Effector memory CD8-positive, alpha-beta T cell (primary cell): ENCODE results near the gene GCKR.

Source experiments
- ATAC-seq: fragments of 150-1000 bp; cut with Tn5 transposase; replicated peaks from 2 replicates; pipeline ENCODE4 v1.10.0; 2021; ENCODE audit warnings: mild to moderate bottlenecking, moderate library complexity
- DNase-seq, 3 experiments: peaks; one replicate each; pipeline ENCODE4 v3.0.0; 2021
- H3K27ac Mint-ChIP-seq, 2 donors: one replicate each; pipeline ENCODE4 v1.8.0; 2022; ENCODE audit warnings: mild to moderate bottlenecking in 2 of 2, mixed read lengths in 2 of 2, moderate library complexity in 2 of 2
- H3K27me3 Mint-ChIP-seq, 2 donors: one replicate each; pipeline ENCODE4 v1.8.0; 2022; ENCODE audit warnings: mixed read lengths in 2 of 2
- H3K36me3 Mint-ChIP-seq: one replicate; pipeline ENCODE4 v1.8.0; 2022; ENCODE audit warnings: mild to moderate bottlenecking, moderate library complexity, mixed read lengths; ENCODE audit not compliant: insufficient read depth
- H3K4me1 Mint-ChIP-seq, 2 donors: one replicate each; pipeline ENCODE4 v1.8.0; 2022; ENCODE audit warnings: low read depth in 2 of 2, mixed read lengths in 2 of 2
- H3K4me3 Mint-ChIP-seq, 2 donors: one replicate each; pipeline ENCODE4 v1.8.0; 2022; ENCODE audit warnings: mild to moderate bottlenecking in 2 of 2, mixed read lengths in 2 of 2, moderate library complexity in 2 of 2
- H3K9me3 Mint-ChIP-seq, 2 donors: one replicate each; pipeline ENCODE4 v1.8.0; 2022; ENCODE audit warnings: mixed read lengths in 2 of 2
- total RNA-seq, 9 experiments: gene quantifications; one replicate each; lab custom pipeline; 2026; lab: John Stamatoyannopoulos, UW

The GCKR gene
- 0 to 0.07 (median 0) reads per million in 9 experiments for total RNA-seq

- Mint-ChIP-seq H3K27ac (peak within 1 kb of the TSS in 1 of 2 donors; percentile 89), H3K4me3 (peak within 1 kb of the TSS; percentile 84 to 91), H3K36me3 (no peaks in the 10 kb centered on the region), H3K9me3 (no peaks in the 10 kb centered on the region), H3K27me3 (peaks cover 51 to 66% of the 10 kb centered on the region in 2 donors), H3K4me1 (peaks cover 9 to 11% of the 10 kb centered on the region in 2 donors)
- ATAC-seq = no peak
- DNase-seq = no peak
Measured at GRCh38 chr2:27496357-27497287, at the start of gene GCKR. GCKR (plus strand) TSS chr2:27496839; CDS start chr2:27496905, 66 bp downstream.

GRCh38 chr2:27448381-27448780 is 48.3 kb upstream of the GCKR start:
- H3K36me3 Mint-ChIP-seq = peaks cover 9% of the 10 kb centered on the region
- no peak for ATAC-seq
- H3K27ac Mint-ChIP-seq = peak overlapping the region; percentile 28 to 33
- no peaks in the 10 kb centered on the region for H3K9me3 Mint-ChIP-seq
- H3K4me1 Mint-ChIP-seq = peaks cover 0 to 3% of the 10 kb centered on the region in 2 donors
- no peaks in the 10 kb centered on the region for H3K27me3 Mint-ChIP-seq
- no peak for DNase-seq
- H3K4me3 Mint-ChIP-seq = no peak overlapping the region

- no peaks in the 10 kb centered on the region for H3K4me1 Mint-ChIP-seq
- H3K36me3 Mint-ChIP-seq = no peaks in the 10 kb centered on the region
- H3K9me3 Mint-ChIP-seq = no peaks in the 10 kb centered on the region
- no peaks in the 10 kb centered on the region for H3K27me3 Mint-ChIP-seq
- H3K27ac Mint-ChIP-seq = no peak overlapping the region
- no peak for DNase-seq
- no peak for ATAC-seq
- H3K4me3 Mint-ChIP-seq = no peak overlapping the region
Measured at GRCh38 chr2:27451095-27451494, 45.5 kb upstream of the GCKR start.

GRCh38 chr2:27453968-27454367 is 42.7 kb upstream of the GCKR start:
- Mint-ChIP-seq H3K27me3 (no peaks in the 10 kb centered on the region), H3K4me3 (no peak overlapping the region), H3K4me1 (no peaks in the 10 kb centered on the region), H3K36me3 (no peaks in the 10 kb centered on the region), H3K27ac (peak overlapping the region in 1 of 2 donors; percentile 71), H3K9me3 (no peaks in the 10 kb centered on the region)
- no peak for DNase-seq
- no peak for ATAC-seq

- Mint-ChIP-seq H3K4me3 (no peak overlapping the region), H3K27me3 (no peaks in the 10 kb centered on the region), H3K36me3 (no peaks in the 10 kb centered on the region), H3K27ac (no peak overlapping the region), H3K9me3 (no peaks in the 10 kb centered on the region), H3K4me1 (no peaks in the 10 kb centered on the region)
- no peak for DNase-seq
- ATAC-seq = no peak
Measured at GRCh38 chr2:27461118-27461517, 35.5 kb upstream of the GCKR start.

- no peak for DNase-seq
- H3K4me1 Mint-ChIP-seq = no peaks in the 10 kb centered on the region
- no peaks in the 10 kb centered on the region for H3K9me3 Mint-ChIP-seq
- H3K36me3 Mint-ChIP-seq = no peaks in the 10 kb centered on the region
- no peak overlapping the region for H3K4me3 Mint-ChIP-seq
- H3K27me3 Mint-ChIP-seq = no peaks in the 10 kb centered on the region
- no peak for ATAC-seq
- H3K27ac Mint-ChIP-seq = no peak overlapping the region
Measured at GRCh38 chr2:27464443-27464842, 32.2 kb upstream of the GCKR start.

- Mint-ChIP-seq H3K36me3 (peaks cover 8% of the 10 kb centered on the region), H3K27ac (no peak overlapping the region), H3K27me3 (no peaks in the 10 kb centered on the region), H3K4me3 (no peak overlapping the region), H3K4me1 (no peaks in the 10 kb centered on the region), H3K9me3 (no peaks in the 10 kb centered on the region)
- ATAC-seq = no peak
- no peak for DNase-seq
Measured at GRCh38 chr2:27471961-27472360, 24.7 kb upstream of the GCKR start.

GRCh38 chr2:27485496-27485895 is 11.1 kb upstream of the GCKR start:
- H3K27me3 Mint-ChIP-seq = no peaks in the 10 kb centered on the region
- DNase-seq = no peak
- ATAC-seq = no peak
- H3K9me3 Mint-ChIP-seq = no peaks in the 10 kb centered on the region
- peaks cover 26% of the 10 kb centered on the region for H3K36me3 Mint-ChIP-seq
- no peak overlapping the region for H3K4me3 Mint-ChIP-seq
- H3K4me1 Mint-ChIP-seq = peaks cover 4 to 14% of the 10 kb centered on the region in 2 donors
- H3K27ac Mint-ChIP-seq = no peak overlapping the region

- peak; percentile 14 for ATAC-seq
- Mint-ChIP-seq H3K4me3 (peak overlapping the region; percentile 80 to 84), H3K9me3 (no peaks in the 10 kb centered on the region), H3K36me3 (peaks cover 10% of the 10 kb centered on the region), H3K27me3 (peaks cover 10 to 11% of the 10 kb centered on the region in 2 donors), H3K4me1 (peaks cover 4 to 14% of the 10 kb centered on the region in 2 donors), H3K27ac (peak overlapping the region; percentile 95 to 97)
- no peak for DNase-seq
Measured at GRCh38 chr2:27489118-27489497, 7.5 kb upstream of the GCKR start.

GRCh38 chr2:27489498-27490397 is 6.9 kb upstream of the GCKR start, which contains the start of gene IFT172:
IFT172 (minus strand) TSS chr2:27489743; CDS start chr2:27489653, 90 bp downstream.
- peaks cover 10% of the 10 kb centered on the region for H3K36me3 Mint-ChIP-seq
- peak; percentile 89 for ATAC-seq
- peak; percentile 98 to 99 (median 98) for DNase-seq
- peaks cover 15% of the 10 kb centered on the region in 2 donors for H3K27me3 Mint-ChIP-seq
- no peaks in the 10 kb centered on the region for H3K9me3 Mint-ChIP-seq
- peak within 1 kb of the TSS; percentile 80 to 84 for H3K4me3 Mint-ChIP-seq
- H3K4me1 Mint-ChIP-seq = peaks cover 4 to 16% of the 10 kb centered on the region in 2 donors
- peak within 1 kb of the TSS; percentile 95 to 97 for H3K27ac Mint-ChIP-seq

GRCh38 chr2:27492557-27492956 is 4.1 kb upstream of the GCKR start:
- Mint-ChIP-seq H3K36me3 (peaks cover 10% of the 10 kb centered on the region), H3K9me3 (no peaks in the 10 kb centered on the region), H3K27ac (no peak overlapping the region), H3K27me3 (peaks cover 40 to 43% of the 10 kb centered on the region in 2 donors), H3K4me1 (peaks cover 13 to 25% of the 10 kb centered on the region in 2 donors), H3K4me3 (no peak overlapping the region)
- no peak for DNase-seq
- no peak for ATAC-seq

- Mint-ChIP-seq H3K27ac (no peak overlapping the region), H3K9me3 (no peaks in the 10 kb centered on the region), H3K27me3 (peaks cover 51 to 56% of the 10 kb centered on the region in 2 donors), H3K36me3 (peaks cover 10% of the 10 kb centered on the region), H3K4me3 (peak overlapping the region; percentile 59 to 66), H3K4me1 (peaks cover 13 to 24% of the 10 kb centered on the region in 2 donors)
- ATAC-seq (no peak), DNase-seq (no peak)
Measured at GRCh38 chr2:27493948-27494283, 2.7 kb upstream of the GCKR start.

GRCh38 chr2:27494284-27494943 is 2.2 kb upstream of the GCKR start:
- Mint-ChIP-seq H3K4me3 (peak overlapping the region; percentile 59 to 66), H3K4me1 (peaks cover 9 to 19% of the 10 kb centered on the region in 2 donors), H3K36me3 (peaks cover 6% of the 10 kb centered on the region), H3K27me3 (peaks cover 51 to 61% of the 10 kb centered on the region in 2 donors), H3K9me3 (no peaks in the 10 kb centered on the region), H3K27ac (no peak overlapping the region)
- DNase-seq = no peak
- no peak for ATAC-seq
